ENCODE results near the gene TBCCD1. TPM values are rescaled to one million over a fixed set of nuclear protein-coding genes. Genes with fewer than 3 reads are reported as not detected.
"Not testable (repeated sequence)": the region's sequence is repeated elsewhere in the genome, so short reads cannot be mapped to it uniquely, and the experiment has no call there.

Gene TBCCD1
- total and polyA plus RNA-seq, 8 donors, result 11.6 to 23.0 (median 19.2) TPM

GRCh38 chr3:186570941-186571643 is 4.0 kb upstream of the TBCCD1 start:
- H3K27me3 ChIP-seq, result no peaks in the 10 kb centered on the region
- H3K36me3 ChIP-seq, result peaks cover 4 to 40% of the 10 kb centered on the region in 2 donors
- H3K4me1 ChIP-seq, result peaks cover 20 to 50% of the 10 kb centered on the region in 2 donors
- DNase-seq, result no peak
- TF ChIP-seq CTCF (IDR thresholded peaks at IDR 0.05), result no peak
- peak overlapping the region; percentile 73 to 94 for H3K27ac ChIP-seq
- no peak for ATAC-seq
- no peaks in the 10 kb centered on the region for H3K9me3 ChIP-seq
- intact Hi-C loops (cut with DNase I), result no loop called here
- H3K4me3 ChIP-seq, result peak overlapping the region; percentile 80 to 90

- Histone ChIP-seq H3K27me3 (no peaks in the 10 kb centered on the region), H3K4me3 (peak within 1 kb of the TSS; percentile 80 to 90), H3K27ac (peak within 1 kb of the TSS; percentile 73 to 94), H3K36me3 (peaks cover 0 to 32% of the 10 kb centered on the region in 2 donors), H3K4me1 (peaks cover 20 to 57% of the 10 kb centered on the region in 2 donors), H3K9me3 (no peaks in the 10 kb centered on the region)
- TF ChIP-seq CTCF (IDR thresholded peaks at IDR 0.05), result peak in 1 of 2 donors; percentile 17
- ATAC-seq (peak; percentile 94), DNase-seq (peak; percentile 96 to 100 (median 100))
- intact Hi-C loops (cut with DNase I), result no loop called here
Measured at GRCh38 chr3:186570096-186570940, 3.2 kb upstream of the TBCCD1 start, which contains the start of gene DNAJB11. Gene DNAJB11 (plus strand): TSS chr3:186570720. CDS start chr3:186570898, 178 bp downstream.

- Histone ChIP-seq H3K27me3 (no peaks in the 10 kb centered on the region), H3K27ac (peak overlapping the region; percentile 71 to 94), H3K4me3 (peak overlapping the region; percentile 53 to 90), H3K9me3 (no peaks in the 10 kb centered on the region), H3K36me3 (peaks cover 0 to 26% of the 10 kb centered on the region in 2 donors), H3K4me1 (peaks cover 20 to 63% of the 10 kb centered on the region in 2 donors)
- no peak for DNase-seq
- intact Hi-C loops (cut with DNase I), result no loop called here
- TF ChIP-seq CTCF (IDR thresholded peaks at IDR 0.05), result no peak
- no peak for ATAC-seq
Measured at GRCh38 chr3:186569779-186570095, 2.6 kb upstream of the TBCCD1 start.

- H3K9me3 ChIP-seq; intact Hi-C loops (cut with DNase I); ATAC-seq; H3K27me3 ChIP-seq; DNase-seq: not testable (repeated sequence)
- Histone ChIP-seq H3K4me1 (peaks cover 20 to 66% of the 10 kb centered on the region in 2 donors), H3K36me3 (peaks cover 0 to 24% of the 10 kb centered on the region in 2 donors), H3K27ac (peak overlapping the region in 1 of 2 donors; percentile 94), H3K4me3 (peak overlapping the region in 1 of 2 donors; percentile 90)
Measured at GRCh38 chr3:186569361-186569760, 2.2 kb upstream of the TBCCD1 start.

- Histone ChIP-seq H3K36me3 (peaks cover 0 to 17% of the 10 kb centered on the region in 2 donors), H3K4me1 (peaks cover 17 to 72% of the 10 kb centered on the region in 2 donors), H3K4me3 (peak overlapping the region; percentile 71 to 78), H3K9me3 (no peaks in the 10 kb centered on the region), H3K27me3 (no peaks in the 10 kb centered on the region), H3K27ac (peak overlapping the region; percentile 81 to 82)
- TF ChIP-seq CTCF (IDR thresholded peaks at IDR 0.05), result no peak
- no peak for DNase-seq
- ATAC-seq, result no peak
- intact Hi-C loops (cut with DNase I), result no loop called here
Measured at GRCh38 chr3:186566772-186567071, 417 bp downstream of the TBCCD1 start.
